ENCODE results near the gene B3GALT4.

DNA sequence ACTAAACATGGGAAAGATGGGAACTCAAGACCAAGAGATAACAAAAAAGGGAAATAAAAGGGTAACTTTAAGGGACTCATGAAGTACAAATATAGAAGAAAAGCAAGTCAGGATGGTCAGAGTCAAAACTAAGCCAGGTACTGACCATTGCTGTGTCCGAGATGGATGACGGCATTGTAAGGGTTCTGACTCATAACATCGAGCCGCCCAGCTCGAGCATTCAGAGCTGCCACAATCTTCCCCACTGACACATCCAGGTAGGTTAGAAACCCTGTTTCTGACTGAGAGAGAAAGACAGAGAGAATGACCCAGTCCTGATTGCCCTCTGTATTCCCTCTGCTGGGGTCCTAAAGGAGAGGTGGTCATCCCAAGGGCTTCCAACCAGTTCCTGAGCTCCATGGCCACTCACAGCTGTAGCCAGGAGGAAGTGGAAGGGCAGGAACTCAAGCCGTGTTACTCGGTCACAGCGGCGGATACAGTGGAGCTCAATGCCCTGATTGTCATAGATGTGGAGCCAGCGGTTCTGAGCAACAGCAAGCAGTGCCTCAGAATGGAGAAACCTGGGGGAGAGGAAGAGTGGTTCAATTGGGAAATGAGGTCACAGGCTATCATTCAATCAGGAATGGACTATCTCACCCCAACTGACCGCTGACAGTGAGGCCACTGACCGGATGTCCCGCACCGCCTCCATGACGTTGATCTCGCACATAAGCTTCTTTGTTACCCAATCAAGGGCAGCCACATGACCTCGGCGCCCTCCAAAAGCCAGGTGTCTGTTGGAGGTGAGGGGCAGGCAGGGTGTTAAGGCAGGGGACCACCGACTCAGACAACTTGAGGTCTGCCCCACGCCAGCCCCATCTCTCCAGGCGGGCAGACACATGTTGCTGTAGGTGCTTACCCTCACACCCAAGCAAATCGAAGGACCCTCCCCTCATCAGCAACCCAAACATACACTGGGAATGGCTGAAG lies 10.3 kb downstream of the B3GALT4 start:
- TF ChIP-seq, protein P1, sequence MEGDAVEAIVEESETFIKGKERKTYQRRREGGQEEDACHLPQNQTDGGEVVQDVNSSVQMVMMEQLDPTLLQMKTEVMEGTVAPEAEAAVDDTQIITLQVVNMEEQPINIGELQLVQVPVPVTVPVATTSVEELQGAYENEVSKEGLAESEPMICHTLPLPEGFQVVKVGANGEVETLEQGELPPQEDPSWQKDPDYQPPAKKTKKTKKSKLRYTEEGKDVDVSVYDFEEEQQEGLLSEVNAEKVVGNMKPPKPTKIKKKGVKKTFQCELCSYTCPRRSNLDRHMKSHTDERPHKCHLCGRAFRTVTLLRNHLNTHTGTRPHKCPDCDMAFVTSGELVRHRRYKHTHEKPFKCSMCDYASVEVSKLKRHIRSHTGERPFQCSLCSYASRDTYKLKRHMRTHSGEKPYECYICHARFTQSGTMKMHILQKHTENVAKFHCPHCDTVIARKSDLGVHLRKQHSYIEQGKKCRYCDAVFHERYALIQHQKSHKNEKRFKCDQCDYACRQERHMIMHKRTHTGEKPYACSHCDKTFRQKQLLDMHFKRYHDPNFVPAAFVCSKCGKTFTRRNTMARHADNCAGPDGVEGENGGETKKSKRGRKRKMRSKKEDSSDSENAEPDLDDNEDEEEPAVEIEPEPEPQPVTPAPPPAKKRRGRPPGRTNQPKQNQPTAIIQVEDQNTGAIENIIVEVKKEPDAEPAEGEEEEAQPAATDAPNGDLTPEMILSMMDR (conservative IDR thresholded peaks at IDR 0.05; ENCODE audit: low read length): no peak
- no peak for TF ChIP-seq EZH2phosphoT487 (IDR thresholded peaks at IDR 0.05; ENCODE audit: borderline replicate concordance)
